A549 (cell line): ENCODE measurements around the gene TXNL1.

Source experiments
- BHLHE40 ChIP-seq: IDR thresholded peaks from 2 replicates; pipeline ENCODE4 v1.6.1; 2012; ENCODE audit warnings: low read depth, low read length, inconsistent platforms
- CBX8 ChIP-seq: fragments of 200-600 bp; sonication (generic); IDR thresholded peaks from 2 replicates; pipeline ENCODE4 v1.6.1; 2016
- EP300 ChIP-seq, 2 experiments: fragments of >200 bp; sonication (Bioruptor Twin); formaldehyde crosslinking; IDR thresholded peaks; 2 replicates in 1 of 2; 3 replicates in 1 of 2; pipeline ENCODE4 v1.6.1; 2016 to 2017
- HOXB5 ChIP-seq: fragments of 250-450 bp; sonication (Bioruptor Pico); IDR thresholded peaks from 2 replicates; pipeline ENCODE4 v1.5.0; 2020; ENCODE audit warnings: mild to moderate bottlenecking, moderate library complexity
- MAFK ChIP-seq: fragments of 450-650 bp; IDR thresholded peaks from 2 replicates; pipeline ENCODE4 v1.6.1; 2014; ENCODE audit not compliant: partially characterized antibody
- NFE2L2 ChIP-seq: fragments of 150-350 bp; conservative IDR thresholded peaks from 2 replicates; pipeline ENCODE4 v1.6.1; 2014; ENCODE audit warnings: low read length
- NR3C1 ChIP-seq: fragments of >200 bp; sonication (Bioruptor Twin); formaldehyde crosslinking; IDR thresholded peaks from 3 replicates; pipeline ENCODE4 v1.6.1; 2017
- POLR2A ChIP-seq: IDR thresholded peaks from 2 replicates; pipeline ENCODE4 v1.6.1; 2012; ENCODE audit warnings: mild to moderate bottlenecking, low read length
- RAD21 ChIP-seq, 2 experiments: fragments of >200 bp in 1 of 2; sonication (Bioruptor Twin) in 1 of 2; formaldehyde crosslinking in 1 of 2; IDR thresholded peaks in 1 of 2; conservative IDR thresholded peaks in 1 of 2; 2 replicates in 1 of 2; 3 replicates in 1 of 2; pipeline ENCODE4 v1.6.1; 2012 to 2018; ENCODE audit warnings: inconsistent platforms in 1 of 2
- RNF2 ChIP-seq: fragments of 200-600 bp; sonication (generic); IDR thresholded peaks from 2 replicates; pipeline ENCODE4 v1.6.1; 2016; ENCODE audit warnings: low read depth, mild to moderate bottlenecking, antibody characterized with exemption, moderate library complexity, borderline replicate concordance
- TF ChIP-seq, protein P1 (sequence below): fragments of >200 bp; sonication (Bioruptor Twin); formaldehyde crosslinking; IDR thresholded peaks from 3 replicates; pipeline ENCODE4 v1.5.1; 2016
- TF ChIP-seq, protein P2 (sequence below): IDR thresholded peaks from 2 replicates; pipeline ENCODE4 v1.6.1; 2012
- TF ChIP-seq, protein P3 (sequence below): fragments of 450-650 bp; IDR thresholded peaks from 2 replicates; pipeline ENCODE4 v1.6.1; 2014; ENCODE audit warnings: antibody characterized with exemption

DNA sequence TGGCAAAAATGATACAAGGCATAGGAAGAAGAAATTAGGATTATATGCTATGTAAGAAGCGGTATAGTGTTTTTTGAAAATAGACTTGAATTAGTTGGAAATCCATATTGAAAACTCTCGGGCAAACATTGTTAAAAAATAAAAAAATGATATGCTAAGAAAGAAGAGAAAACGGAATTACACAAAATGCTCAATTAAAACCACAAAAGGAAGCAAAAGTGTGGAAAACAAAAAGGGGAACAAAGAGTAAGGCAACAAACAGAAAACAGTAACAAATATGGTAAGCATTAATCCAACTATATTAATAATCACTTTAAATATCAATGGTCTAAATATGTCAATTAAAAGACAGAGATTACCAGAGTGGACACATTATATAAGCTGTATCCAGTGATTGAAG lies 58.4 kb downstream of the TXNL1 start:
- TF ChIP-seq BHLHE40 (no peak), RAD21 (conservative IDR thresholded peaks at IDR 0.05 in 1 of 2, IDR thresholded peaks at IDR 0.05 in 1 of 2) (no peak), RNF2 (no peak), POLR2A (no peak), EP300 (IDR thresholded peaks at IDR 0.05) (no peak), HOXB5 (CRISPR knock-in tag) (no peak), NFE2L2 (no peak), MAFK (no peak), NR3C1 (no peak), CBX8 (no peak)
- TF ChIP-seq, protein P1, sequence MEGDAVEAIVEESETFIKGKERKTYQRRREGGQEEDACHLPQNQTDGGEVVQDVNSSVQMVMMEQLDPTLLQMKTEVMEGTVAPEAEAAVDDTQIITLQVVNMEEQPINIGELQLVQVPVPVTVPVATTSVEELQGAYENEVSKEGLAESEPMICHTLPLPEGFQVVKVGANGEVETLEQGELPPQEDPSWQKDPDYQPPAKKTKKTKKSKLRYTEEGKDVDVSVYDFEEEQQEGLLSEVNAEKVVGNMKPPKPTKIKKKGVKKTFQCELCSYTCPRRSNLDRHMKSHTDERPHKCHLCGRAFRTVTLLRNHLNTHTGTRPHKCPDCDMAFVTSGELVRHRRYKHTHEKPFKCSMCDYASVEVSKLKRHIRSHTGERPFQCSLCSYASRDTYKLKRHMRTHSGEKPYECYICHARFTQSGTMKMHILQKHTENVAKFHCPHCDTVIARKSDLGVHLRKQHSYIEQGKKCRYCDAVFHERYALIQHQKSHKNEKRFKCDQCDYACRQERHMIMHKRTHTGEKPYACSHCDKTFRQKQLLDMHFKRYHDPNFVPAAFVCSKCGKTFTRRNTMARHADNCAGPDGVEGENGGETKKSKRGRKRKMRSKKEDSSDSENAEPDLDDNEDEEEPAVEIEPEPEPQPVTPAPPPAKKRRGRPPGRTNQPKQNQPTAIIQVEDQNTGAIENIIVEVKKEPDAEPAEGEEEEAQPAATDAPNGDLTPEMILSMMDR = no peak
- TF ChIP-seq, protein P2, sequence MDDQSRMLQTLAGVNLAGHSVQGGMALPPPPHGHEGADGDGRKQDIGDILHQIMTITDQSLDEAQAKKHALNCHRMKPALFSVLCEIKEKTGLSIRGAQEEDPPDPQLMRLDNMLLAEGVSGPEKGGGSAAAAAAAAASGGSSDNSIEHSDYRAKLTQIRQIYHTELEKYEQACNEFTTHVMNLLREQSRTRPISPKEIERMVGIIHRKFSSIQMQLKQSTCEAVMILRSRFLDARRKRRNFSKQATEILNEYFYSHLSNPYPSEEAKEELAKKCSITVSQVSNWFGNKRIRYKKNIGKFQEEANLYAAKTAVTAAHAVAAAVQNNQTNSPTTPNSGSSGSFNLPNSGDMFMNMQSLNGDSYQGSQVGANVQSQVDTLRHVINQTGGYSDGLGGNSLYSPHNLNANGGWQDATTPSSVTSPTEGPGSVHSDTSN = no peak
- TF ChIP-seq, protein P3, sequence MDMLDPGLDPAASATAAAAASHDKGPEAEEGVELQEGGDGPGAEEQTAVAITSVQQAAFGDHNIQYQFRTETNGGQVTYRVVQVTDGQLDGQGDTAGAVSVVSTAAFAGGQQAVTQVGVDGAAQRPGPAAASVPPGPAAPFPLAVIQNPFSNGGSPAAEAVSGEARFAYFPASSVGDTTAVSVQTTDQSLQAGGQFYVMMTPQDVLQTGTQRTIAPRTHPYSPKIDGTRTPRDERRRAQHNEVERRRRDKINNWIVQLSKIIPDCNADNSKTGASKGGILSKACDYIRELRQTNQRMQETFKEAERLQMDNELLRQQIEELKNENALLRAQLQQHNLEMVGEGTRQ = no peak
